HG02938 (cell line): ENCODE data around the gene ZFYVE28.
A peak's percentile ranks its signal among the peaks of the same experiment; 100 is the strongest.

Source experiments
- ATAC-seq: cut with Tn5 transposase; IDR thresholded peaks from one replicate; pipeline ENCODE4 v1.9.1; 2021; ENCODE audit warnings: mild to moderate bottlenecking, moderate library complexity; ENCODE audit not compliant: unreplicated experiment

Gene ZFYVE28

DNA sequence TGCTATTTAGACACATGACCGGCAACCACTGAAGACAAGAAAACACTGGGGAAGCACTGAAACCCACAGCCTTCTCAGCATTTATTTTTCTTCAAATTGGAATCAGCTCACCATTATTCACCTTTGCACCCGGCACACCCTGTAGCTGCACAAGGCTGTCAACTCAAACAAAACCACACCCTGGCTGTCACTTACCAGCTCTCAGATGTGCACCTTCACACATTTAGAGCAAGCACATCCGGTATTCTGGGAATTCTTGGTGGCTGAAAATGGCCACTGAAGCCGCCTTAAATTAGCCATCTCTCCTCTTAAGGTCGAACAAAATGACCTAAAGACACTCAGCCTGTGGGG lies 5.9 kb downstream of the ZFYVE28 start:
- peak; percentile 43 for ATAC-seq

DNA sequence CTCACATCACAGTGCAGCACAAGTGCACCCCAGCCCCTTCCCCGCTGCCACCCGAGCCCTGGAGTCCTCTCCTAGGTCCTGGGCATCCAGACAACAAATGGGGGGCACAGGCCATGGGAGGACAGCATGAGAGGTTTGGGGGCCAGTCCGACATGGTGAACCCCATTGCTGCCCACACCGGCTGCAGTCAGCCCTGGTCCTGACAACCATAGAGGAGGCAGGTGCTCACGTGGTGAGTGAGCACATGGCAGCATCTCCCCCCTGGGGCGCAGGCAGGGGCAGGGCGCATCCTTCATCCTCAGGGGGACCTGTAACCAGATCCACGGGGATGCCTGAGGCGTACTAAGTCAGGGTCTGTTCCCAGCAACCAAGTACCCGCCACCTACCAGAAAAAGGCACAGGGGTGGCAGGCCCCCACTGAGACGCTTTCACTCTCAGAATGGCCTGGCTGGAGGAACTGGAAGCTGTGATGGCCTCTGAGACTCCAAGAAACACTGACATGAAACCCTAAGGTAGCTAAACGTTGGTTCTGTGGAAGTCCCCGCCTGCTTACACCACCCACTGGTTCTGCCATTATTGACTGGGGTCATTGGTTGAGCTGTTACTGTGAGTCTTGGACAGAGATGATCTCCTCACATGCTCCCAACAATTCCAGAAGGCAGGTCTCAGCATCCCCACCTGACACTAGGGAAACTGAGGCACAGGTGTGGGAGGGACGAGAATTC lies 6.5 kb downstream of the ZFYVE28 start:
- ATAC-seq = no peak

DNA sequence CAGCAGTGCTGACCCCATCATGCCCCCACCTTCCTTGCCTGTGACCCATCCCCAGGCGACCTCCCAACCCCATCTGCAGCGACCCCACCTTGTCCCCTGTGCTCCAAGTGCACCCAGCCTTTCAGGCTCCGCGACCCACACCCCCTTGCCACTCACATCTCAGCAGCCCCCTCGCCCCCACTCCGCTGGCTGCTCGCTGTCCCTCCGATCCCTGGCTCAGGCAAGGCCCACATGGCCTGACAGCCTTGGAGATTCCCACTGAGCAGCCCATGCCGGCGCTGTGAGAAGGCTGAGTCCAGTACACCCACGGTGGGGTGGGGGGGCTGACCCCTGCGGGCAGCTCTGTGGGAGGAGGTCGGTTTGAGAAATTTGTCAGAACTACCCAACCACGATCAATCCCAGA lies 9.1 kb downstream of the ZFYVE28 start:
- no peak for ATAC-seq

DNA sequence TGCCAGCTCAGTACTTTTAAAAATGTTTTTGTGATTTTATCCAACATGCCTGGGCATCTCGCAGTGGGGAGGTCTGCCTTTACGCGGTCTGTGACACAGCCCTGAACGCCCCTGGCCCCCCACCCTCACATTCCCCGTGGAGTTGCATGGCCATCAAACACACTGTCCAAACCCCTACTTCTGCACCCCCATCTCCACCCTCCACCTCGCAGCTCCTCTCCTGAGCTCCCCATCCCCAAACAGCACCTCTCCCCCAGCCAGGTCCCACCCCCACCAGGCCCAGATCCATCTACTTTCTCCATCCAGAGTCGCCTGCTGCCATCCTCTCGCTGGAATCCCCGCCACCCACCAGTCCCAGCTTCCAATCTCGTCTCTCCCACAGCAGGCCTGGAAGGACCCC lies 9.5 kb downstream of the ZFYVE28 start:
- ATAC-seq = no peak

DNA sequence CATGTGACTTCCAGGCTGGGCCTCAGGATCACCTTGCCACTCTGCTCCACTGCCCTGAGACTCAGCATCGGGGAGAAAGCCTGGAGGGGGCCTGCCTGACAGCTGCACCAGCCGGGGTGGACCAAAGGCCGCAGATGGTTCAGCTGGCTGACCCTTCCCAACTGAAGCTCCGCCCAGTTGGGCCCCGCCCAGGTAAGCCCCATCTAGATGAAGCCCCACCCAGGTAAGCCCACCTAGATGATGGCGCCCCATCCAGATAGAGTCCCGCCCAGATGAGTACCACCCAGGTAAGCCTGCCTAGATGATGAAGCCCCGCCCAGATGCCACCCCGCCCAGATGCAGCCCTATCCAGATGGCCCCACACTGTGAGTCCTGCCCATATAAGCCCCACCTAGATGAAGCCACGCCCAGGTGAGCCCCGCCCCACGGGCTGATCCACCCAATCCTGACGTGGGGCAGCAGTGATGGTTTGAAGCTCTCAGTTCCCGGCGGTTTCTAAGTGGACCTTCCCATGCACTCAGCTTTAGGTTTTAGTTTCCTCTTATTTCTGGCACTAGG lies 10.0 kb downstream of the ZFYVE28 start:
- ATAC-seq = no peak

DNA sequence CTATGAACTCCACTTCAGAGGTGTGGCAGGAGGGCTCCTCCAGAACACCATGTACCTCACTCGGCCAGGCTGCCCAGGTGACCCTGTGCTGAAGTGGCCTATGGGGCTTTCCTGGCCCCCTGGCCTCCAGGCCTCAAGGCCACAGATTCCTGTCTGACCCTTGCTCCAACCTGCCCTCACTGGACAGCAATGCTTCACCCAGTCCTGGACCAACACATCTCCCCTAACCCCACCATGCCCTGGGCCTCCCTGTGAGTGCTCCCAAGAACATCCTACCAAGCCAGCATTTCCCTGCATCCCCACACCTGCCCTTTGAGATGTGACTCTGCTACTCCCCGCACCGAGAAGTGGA lies 10.5 kb downstream of the ZFYVE28 start:
- ATAC-seq = no peak

DNA sequence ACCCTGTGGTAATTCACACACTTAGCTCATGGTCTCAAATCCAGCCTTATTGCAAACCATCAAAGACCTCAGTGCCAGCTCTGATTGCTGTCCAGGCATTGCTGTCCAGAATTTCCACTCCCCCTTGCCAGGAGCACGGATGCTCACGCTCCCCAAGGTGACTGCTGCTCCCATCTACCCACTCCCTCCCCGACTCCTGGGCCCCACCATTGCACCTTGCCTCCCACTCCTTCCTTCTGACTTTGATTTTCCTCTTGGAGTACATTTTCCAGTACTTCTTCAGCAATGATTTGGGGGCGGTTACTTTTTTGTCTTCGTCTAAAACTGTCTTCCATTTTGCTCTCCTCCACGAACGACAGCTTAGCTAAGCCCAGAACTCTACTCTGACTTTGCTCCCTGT lies 11.5 kb downstream of the ZFYVE28 start:
- ATAC-seq = no peak

DNA sequence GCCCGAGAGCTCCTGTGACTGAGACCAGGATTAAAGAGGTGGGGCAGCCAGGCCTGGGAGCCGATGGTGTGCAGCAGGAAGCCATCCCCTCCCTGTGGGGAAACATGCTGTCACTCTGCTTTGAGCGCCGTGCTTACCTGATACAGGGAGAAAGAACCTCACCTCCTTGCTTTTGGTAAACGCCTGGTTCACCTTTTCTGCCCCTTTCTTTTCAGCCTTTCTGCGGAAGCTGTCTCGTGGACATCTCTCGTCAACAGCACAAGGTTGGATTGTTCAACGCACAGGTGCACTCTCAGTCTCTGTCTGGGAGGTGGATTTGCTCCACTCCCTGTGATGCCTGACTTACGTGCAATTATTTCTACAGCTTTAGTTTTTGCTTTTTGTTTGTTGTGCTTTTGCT lies 12.0 kb downstream of the ZFYVE28 start:
- ATAC-seq = no peak

DNA sequence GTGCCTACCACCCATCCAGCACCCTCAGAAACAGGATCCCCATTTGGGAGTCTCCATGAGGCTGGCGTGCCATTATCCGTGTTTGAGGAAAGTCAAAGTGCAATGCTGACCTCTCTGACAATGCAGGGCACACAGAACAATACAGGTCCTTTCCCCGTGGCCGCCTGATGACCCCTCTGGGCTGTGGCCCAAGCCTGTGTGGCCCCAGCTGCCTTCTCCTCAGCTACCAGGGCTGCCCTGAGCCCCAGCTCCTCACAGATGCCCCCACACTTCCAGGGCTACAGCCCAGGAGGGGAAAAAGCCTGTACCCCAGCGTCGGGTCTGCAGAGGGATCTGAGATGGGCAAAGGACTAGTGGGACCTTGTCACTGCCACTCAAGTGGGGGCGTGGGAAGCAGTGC lies 15.5 kb downstream of the ZFYVE28 start:
- ATAC-seq = no peak

DNA sequence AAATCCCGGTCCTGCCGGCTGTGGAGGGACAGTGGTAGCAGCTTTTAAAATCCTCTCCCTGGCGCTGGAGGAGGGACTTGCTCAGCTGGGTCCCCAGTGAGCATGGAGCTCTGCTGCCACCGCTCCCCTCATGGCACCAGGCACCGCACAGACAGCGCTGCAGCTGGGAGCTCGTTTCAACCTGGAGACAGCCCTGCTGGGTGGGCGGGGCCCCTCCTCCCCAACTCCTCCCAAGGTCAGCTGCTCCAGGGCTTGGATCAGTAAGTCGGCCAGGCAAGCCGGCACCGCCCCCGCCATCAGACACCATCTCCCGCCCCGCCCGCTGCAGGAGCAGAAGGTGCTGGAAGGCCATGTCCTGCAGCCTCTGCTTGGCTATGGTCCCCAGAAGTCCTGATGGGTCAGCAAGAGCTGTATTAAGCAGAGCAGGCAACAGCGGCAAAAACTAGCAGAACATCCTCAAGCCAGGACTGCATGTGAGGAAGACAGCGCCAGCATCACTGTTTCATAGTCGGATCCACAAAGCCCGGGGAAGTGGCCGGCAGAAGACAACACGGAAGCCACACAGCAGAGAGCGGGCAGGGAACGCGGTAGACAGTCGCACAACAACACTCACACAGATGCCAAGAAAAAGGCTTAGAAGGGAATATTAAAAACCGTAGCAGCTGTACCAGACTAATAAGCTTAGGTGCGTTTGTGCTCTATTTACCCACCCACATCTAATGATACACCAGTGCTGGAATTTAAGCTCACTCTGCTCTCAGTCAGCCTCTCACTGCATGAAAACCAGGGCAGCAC lies 16.2 kb downstream of the ZFYVE28 start:
- ATAC-seq = no peak

DNA sequence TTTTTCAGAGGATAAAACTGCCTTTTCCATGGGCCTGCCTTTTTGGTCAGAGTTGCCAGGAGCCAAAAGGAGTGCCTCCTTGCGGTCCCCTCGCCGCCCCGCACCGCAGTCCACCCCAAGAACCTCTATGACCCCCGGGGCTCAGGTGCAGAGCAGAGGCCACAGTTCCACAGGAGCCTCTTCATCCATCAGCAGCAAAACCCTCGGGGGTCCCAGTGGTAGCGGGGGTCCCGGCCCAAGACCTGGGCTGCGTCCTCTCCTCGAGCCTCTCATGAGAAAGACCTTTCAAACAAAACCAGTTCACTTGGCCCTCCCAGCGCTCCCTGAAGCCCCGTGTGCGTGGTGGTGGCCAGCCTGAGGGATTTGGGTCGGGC lies 16.8 kb downstream of the ZFYVE28 start:
- no peak for ATAC-seq

DNA sequence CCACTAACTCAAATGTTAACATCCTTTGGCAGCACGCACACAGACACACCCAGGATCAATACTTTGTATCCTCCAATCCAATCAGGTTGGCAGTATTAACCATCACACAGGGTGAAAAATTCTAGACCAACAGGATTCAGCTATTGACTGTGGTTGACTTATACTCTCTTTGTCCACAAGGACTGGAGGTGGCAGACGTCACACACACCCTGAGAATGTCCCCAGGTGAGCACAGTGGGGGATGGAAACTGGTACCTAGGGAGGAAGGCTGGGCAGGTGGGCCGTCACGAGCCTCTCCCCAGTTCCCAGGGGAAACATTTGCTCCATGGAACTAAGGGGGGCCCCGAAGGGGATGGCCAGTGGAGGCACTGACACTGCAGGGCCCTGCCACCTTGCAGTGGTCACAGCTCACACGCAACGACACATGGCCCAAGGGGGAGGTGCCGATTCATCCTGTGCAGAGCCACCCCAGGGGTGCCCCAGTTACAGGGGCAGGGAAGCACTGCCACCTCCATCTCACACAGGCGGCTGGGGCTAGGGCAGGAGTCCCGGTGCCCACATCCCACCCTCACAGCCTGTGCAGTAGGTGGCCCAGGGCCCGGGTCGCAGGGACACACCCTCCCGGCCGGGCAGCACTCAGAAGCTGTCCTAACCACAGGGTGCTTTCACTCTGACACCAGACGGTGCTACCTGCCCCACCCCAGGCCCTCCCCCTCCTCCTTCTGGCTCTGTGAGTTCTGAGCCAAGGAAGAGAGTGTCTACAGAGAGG lies 17.4 kb downstream of the ZFYVE28 start:
- ATAC-seq = no peak

DNA sequence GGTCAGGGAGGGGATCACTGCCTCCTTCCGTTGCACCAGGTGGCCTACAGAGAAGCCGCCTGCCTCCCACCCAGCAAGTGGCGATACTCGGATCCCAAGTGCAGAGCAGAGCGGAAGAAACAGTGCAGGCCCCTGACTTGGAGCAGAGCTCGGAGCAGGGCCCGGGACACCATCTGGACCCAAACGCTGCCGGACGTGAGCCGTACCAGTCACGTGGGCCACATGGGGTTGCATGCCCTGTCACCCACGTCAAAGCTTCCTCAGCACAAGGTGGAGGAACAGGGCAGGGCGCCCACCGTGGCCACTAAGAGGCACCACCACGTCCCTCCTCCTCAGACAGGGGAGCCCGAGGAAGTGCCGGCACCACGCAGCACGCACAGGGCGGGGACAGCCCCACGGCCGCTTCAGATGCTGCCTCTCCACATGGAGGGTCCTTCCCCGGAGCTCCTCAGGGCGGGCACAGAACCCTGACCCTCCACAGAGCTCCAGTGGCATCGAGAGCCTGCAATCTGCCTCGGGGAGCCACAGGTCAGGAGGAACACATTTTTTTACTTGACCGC lies 18.7 kb downstream of the ZFYVE28 start:
- no peak for ATAC-seq

DNA sequence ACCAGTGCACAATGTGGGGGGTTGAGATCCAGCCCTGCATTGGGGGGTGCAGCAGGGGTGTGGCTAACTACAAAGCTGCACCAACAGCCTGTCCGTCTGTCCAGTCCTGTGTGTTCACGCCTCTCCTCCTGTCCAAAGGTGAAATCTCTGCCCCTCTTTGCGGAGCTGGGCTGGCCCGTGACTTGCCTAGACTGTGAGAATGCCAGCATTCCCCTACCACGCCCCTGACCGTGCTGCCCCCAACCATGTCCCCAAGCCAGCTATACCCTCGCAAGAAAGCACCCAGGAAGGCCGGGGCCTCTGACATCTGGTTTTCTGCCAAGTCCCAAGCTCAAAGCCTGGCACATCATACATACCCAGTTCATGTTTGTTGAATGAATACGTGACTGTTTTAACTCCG lies 19.2 kb downstream of the ZFYVE28 start:
- no peak for ATAC-seq

DNA sequence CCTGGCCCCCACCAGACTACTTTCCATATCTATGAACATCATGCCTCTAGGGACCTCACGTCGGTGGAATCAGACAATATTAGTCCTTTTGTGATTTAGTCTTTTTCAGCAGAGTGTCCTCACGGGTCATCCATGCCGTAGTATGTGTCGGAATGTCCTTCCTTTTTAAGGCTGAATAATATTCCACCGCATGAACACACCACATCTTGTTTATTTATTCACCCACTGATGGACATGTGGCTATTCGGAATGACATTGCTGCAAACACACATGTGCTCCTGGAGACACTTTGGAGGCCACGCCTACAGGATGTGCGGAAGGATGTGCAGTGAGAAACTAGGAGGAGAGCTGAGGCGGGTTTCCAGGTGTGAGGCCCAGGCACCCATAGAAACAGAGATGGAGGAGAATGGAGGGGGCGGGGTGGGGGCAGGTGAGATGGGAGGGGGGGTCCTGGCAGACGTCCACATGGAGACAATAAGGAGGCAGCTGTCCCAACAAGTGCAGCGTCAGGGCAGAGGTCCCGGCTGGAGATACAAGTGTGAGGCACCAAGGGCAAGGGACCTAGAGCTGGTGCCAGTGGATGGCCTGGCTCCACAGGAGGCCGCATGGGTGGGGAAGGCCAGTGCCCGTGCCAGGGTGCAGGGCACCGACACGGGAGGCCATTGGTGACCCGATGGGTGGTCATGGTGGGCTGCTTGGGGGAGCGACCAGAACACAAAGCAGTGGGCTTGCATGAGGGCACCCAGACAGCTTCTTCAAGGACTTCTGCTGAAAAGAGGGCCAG lies 20.7 kb downstream of the ZFYVE28 start:
- no peak for ATAC-seq

DNA sequence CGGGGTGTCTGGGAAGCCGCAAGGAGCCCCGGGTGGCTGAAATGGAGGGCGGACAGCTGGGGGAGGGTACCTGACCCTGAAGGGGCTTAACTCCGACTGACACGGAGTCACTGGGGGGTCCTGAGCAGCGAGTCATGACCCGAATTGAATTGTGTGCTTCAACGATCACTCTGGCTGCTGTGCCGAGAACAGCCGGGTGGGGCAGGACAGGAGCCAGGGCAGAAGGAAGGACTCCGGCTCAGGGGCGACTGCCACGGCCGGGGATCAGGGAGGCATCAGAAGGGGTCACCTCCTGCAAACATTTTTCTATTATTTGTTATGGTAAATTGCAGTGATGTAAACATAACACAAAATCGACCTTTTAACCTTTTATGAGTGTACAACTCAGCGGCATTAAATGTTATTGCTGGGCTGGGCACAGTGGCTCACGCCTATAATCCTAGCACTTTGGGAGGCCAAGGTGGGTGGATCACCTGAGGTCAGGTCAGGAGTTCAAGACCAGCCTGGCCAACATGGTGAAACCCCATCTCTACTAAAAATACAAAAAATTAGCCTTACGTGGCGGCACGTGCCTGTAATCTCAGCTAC lies 21.6 kb downstream of the ZFYVE28 start:
- no peak for ATAC-seq

DNA sequence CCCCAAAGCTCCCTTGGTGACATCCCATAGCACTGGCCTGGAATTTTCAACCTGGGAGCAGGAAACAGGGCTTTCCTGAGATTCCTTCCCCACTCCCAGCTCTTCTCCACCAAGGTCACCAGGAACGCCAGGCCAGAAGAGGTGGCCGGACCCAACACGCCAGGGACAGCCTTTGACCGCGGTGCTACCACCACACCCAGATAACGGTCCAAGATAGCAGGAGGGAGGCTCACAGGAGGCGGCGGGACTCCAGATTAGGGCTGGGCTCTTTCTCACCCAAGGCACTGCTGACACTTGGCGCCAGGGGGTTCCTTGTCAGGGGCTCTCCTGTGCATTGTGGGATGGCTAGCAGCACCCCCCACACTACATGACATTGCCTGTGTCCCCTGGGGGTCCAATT lies 22.9 kb downstream of the ZFYVE28 start:
- no peak for ATAC-seq

DNA sequence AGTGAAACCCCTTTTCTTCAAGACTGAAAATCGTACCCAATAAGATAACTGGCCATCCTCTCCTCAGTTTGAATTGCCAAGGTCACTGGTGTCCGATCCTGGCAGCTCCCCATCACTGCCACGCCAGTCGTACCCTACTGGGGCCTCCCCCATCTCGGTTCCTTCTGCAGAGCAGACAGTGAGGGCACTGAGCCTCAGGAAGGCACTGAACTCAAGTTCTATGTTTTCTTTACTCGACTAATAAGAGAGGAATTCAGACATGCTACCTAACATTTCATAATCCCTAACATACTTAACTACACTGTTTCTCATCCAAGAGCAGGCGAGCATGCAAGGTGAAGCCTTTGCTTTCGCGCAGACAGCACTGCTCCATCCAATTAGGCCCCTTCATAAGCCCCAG lies 23.4 kb downstream of the ZFYVE28 start:
- no peak for ATAC-seq

DNA sequence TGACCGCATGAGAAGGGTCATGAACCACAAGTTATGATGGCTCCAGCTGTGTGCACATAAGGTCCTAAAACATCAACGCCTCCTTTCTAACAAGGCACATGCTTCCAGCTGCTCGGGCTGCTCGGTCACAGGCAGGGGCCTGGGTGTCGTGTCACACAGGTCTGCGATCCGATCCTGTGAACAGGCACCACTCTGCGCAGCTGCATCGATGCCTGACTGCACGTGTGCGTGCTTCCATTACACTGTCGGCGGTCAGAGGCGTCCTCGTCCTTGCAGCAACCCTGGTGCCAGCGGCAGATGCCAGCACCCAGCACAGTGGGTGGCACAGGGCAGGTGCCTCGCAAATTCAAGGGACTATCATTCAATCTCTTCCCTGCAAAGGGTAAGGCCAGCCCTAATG lies 23.9 kb downstream of the ZFYVE28 start:
- ATAC-seq = no peak
